ENCODE data around the gene ATG13. TPM values are rescaled to one million over a fixed set of nuclear protein-coding genes. Genes with fewer than 3 reads are reported as not detected.

The ATG13 gene
- total RNA-seq, 1 experiment from 2014 or later = 69.2 TPM

- TF ChIP-seq ZBTB33 (IDR thresholded peaks at IDR 0.05; ENCODE audit: extremely low read depth, insufficient replicate concordance, low read length) = no peak
- no peak for TF ChIP-seq EZH2 (IDR thresholded peaks at IDR 0.05)
- no peak for TF ChIP-seq REST (IDR thresholded peaks at IDR 0.05; ENCODE audit: low read depth)
- no peak for TF ChIP-seq JUND (IDR thresholded peaks at IDR 0.05)
- no peak for TF ChIP-seq RAD21 (IDR thresholded peaks at IDR 0.05; ENCODE audit: low read depth)
- TF ChIP-seq MAX (IDR thresholded peaks at IDR 0.05) = peak; percentile 86
- peak; percentile 76 for TF ChIP-seq POLR2AphosphoS5 (IDR thresholded peaks at IDR 0.05; ENCODE audit: low read depth, low read length)
- no peak for TF ChIP-seq EZH2phosphoT487 (IDR thresholded peaks at IDR 0.05; ENCODE audit: borderline replicate concordance)
- TF ChIP-seq TCF7L2 (IDR thresholded peaks at IDR 0.05; ENCODE audit: borderline replicate concordance, extremely low read depth, insufficient read depth, insufficient read length) = peak; percentile 16
- TF ChIP-seq CBX3 (IDR thresholded peaks at IDR 0.05; ENCODE audit: low read depth) = peak; percentile 76; the same call in 1 of the 2 replicates
Observed at GRCh38 chr11:46700241-46701077, 83.1 kb downstream of the ATG13 start, which contains the start of the genes ARHGAP1 and ZNF408 (continued).
